HG02759 (cell line): ENCODE results near the gene MDFI.
"Not testable (repeated sequence)": the region's sequence is repeated elsewhere in the genome, so short reads cannot be mapped to it uniquely, and the experiment has no call there.

Experiments
- ATAC-seq: cut with Tn5 transposase; IDR thresholded peaks from one replicate; pipeline ENCODE4 v1.9.1; 2021; ENCODE audit warnings: mild to moderate bottlenecking, moderate library complexity; ENCODE audit not compliant: unreplicated experiment

The MDFI gene

DNA sequence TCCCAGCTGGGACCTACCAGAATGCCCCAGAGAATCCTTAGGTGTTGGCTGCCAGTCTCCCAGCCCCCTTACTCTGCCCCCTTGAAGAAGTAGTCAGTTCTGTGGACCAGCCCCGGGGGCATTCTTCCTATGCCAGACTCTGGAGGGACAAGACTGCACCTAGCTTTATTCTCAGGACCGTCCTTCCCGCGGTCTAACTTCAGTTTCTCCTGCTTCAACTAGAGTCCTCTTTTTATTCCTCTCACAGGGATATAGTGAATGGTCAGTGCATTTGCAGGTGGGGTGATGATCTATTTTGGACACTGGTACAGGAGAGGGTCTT, 35.9 kb upstream of the MDFI start:
- ATAC-seq: no peak

- peak; percentile 77 for ATAC-seq
Measured at GRCh38 chr6:41602864-41603608, 35.2 kb upstream of the MDFI start.

- ATAC-seq: no peak
Measured at GRCh38 chr6:41604006-41604405, 34.3 kb upstream of the MDFI start.

DNA sequence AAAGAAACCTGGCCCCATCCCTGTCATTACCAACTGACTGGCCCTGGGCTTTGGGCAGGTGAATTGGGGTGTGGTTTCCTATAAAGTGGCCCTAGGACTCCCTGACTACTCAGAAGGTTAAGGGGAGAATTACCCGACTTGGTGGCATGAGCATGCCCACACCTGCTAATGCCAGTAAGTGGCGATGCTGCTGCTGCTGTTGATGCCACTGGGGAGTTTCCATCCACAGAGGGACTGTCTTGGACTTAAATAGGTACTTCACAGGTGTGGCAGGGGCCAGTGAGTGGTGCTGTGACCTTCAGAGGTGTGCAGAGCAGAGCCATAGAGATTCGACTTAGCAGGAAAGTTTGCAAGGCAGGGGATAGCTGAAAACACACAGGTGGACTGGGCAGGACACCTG, 32.6 kb upstream of the MDFI start:
- no peak for ATAC-seq

- ATAC-seq: no peak
Measured at GRCh38 chr6:41607036-41607435, 31.2 kb upstream of the MDFI start.

- no peak for ATAC-seq
Measured at GRCh38 chr6:41607736-41608135, 30.5 kb upstream of the MDFI start.

- no peak for ATAC-seq
Measured at GRCh38 chr6:41608443-41609151, 29.7 kb upstream of the MDFI start.

- no peak for ATAC-seq
Measured at GRCh38 chr6:41614715-41615114, 23.6 kb upstream of the MDFI start.

DNA sequence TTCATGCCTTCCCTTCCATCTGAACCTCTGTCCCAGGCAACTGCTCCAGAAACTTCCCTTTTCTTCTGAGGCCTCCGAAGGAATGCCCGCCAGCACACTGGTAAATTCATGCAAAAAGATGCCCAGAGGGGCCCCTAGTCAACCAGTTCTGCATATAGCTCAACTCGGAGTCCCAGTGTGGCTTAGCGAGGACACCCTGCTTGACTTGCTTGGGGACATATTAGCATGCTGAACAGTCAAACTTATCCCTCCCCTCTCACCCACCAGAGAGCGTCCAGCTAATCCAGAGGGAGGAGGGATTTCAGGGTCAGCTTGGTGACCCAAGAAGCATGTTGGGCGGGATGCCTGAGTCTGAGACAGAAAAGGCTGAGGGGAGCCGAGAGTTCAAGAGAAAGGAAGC, 23.0 kb upstream of the MDFI start:
- no peak for ATAC-seq

GRCh38 chr6:41618598-41618997, 19.7 kb upstream of the MDFI start:
- no peak for ATAC-seq

DNA sequence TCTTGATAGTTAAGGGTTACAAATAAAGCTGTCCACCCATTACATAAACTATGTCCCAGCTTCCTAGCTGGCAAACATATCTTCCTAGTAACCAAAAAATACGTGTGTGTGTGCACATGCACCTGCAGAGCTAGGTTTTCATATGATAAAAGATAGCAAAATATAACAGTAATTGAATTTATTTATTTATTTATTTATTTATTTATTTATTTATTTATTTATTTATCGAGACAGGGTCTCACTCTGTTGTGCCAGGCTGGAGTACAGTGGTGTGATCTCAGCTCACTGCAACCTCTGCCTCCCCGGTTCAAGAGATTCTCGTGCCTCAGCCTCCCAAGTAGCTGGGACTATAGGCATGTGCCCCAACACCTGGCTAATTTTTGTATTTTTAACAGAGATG, 19.1 kb upstream of the MDFI start:
- not testable (repeated sequence) for ATAC-seq

DNA sequence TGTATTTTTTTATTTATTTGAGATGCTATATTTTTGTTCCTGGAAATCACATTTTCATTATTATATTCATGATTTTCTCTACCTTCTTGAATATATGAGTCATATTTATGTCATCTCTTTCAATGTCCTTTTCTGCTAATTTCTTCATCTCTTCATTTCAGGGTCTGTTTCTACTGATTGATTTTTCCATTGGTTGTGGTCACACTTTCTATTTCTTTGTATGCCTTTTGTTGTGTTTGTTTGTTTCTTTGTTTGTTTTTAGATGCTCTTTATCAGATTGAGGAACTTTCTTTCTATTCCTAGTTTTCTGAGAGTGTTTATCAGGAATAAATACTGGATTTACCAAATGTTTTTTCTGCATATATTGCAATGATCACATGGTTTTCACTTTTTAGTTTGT, 16.9 kb upstream of the MDFI start:
- ATAC-seq: no peak

DNA sequence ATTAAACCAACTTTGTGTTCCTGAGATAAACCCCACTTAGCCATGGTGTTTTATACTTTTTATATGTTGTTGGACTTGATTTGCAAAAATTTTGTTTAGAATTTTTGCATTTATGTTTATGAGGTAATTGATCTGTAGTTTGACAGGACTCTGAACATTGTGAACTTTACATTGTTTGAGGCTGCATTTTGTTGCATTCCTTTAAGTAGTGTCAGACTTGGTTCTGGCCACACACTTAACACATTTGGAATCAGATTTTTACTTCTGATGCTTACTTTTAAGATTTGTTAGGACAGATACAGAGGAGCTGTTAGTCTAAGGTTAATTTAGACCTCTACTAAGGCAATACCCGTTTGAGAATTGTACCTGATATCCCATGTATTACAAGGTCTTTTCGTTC, 16.5 kb upstream of the MDFI start:
- no peak for ATAC-seq

DNA sequence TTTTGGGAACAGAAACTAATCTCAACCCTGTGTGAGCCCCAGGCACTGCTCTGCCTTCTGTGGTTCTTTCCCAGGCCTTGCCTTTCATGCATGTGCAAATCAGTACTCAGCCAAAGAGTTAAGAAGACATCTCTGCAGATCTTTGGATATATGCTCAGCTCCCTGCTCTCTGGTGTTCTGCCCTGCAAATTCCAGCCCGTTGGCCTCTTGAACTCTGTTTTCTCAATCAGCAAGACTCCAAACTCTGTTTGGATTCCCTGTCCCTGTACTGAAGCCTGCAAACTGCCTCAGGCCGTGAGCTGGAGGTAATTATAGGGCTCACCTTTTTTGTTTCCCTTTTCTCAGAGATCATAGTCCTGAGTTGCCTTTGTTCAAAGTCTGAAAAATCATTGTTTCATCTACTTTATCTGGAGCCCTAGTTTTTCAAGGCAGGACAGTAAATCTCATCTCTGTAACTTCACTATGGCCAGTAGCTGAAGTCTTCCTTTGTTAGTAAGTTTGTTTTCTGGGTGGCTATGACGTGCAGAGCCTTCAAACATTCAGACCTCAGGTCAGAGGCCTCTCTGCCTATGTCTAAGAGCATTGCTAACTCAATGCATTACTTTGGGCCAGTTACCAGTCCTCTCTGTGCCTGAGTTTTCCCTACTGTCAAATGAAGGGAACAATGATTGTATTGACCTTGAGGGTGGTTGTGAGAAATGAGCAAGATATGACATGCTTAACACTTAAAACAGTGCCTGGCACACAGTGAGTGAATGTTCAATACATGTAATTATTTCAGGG, 15.9 kb upstream of the MDFI start:
- no peak for ATAC-seq

- ATAC-seq: no peak
Measured at GRCh38 chr6:41623330-41623729, 14.9 kb upstream of the MDFI start.

DNA sequence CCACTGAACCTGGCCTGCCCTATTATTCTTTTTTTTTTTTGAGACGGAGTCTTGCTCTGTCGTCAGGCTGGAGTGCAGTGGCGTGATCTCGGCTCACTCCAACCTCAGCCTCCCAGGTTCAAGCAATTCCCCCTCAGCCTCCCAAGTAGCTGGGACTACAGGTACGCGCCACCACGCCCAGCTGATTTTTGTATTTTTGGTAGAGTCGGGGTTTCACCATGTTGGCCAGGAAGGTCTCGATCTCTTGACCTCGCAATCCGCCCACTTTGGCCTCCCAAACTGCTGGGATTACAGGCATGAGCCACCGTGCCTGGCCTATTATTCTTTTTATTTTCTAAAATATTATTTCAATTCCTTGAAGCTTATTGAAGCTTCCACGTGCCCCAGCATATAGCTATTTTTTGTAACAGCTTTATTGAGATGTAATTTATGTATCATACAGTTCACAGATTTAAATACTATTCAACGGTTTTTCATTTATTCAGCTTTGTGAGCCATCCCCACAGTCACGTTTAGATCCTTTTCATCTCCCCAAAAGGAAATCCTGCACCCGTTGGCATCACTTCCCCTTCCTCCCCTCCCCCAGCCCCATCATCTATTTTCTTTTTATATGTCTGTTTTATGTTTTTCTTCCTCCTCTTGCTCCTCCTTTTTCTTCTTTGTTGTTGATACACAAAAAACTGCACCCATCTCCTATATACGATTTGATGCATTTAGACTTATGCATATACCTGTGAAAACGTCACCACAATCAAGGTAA, 13.5 kb upstream of the MDFI start:
- ATAC-seq: no peak

- no peak for ATAC-seq
Measured at GRCh38 chr6:41625442-41625841, 12.8 kb upstream of the MDFI start.

- ATAC-seq: no peak
Measured at GRCh38 chr6:41626022-41626421, 12.2 kb upstream of the MDFI start.

GRCh38 chr6:41626917-41627316, 11.4 kb upstream of the MDFI start:
- no peak for ATAC-seq

GRCh38 chr6:41629128-41629527, 9.1 kb upstream of the MDFI start:
- ATAC-seq: no peak

- no peak for ATAC-seq
Measured at GRCh38 chr6:41630069-41630468, 8.2 kb upstream of the MDFI start.
